Suppressor macrophage treated with lipopolysaccharide for 4 hours (primary cell): ENCODE data around the gene ZNF836.

Source experiments
- DNase-seq: peaks from one replicate; pipeline ENCODE4 v3.0.0-alpha.2; 2020

Gene ZNF836

GRCh38 chr19:52187407-52187806 is 16.0 kb upstream of the ZNF836 start:
- no peak for DNase-seq

GRCh38 chr19:52176574-52176973 is 5.2 kb upstream of the ZNF836 start:
- no peak for DNase-seq

GRCh38 chr19:52172347-52172746 is 926 bp upstream of the ZNF836 start:
- DNase-seq, result no peak

- no peak for DNase-seq
Observed at GRCh38 chr19:52170863-52171320, 529 bp downstream of the ZNF836 start.

- no peak for DNase-seq
Observed at GRCh38 chr19:52170304-52170703, 1.1 kb downstream of the ZNF836 start.

- DNase-seq, result no peak
Observed at GRCh38 chr19:52155596-52156359, 15.6 kb downstream of the ZNF836 start.

- no peak for DNase-seq
Observed at GRCh38 chr19:52148256-52148655, 23.2 kb downstream of the ZNF836 start.

GRCh38 chr19:52142001-52142595 is 29.3 kb downstream of the ZNF836 start:
- no peak for DNase-seq

- DNase-seq, result no peak
Observed at GRCh38 chr19:52141203-52141602, 30.2 kb downstream of the ZNF836 start.

- DNase-seq, result no peak
Observed at GRCh38 chr19:52140032-52140710, 31.2 kb downstream of the ZNF836 start.

- DNase-seq, result peak; percentile 97
Observed at GRCh38 chr19:52139252-52140031, 32.0 kb downstream of the ZNF836 start, which contains the start of gene ZNF616. Gene ZNF616, minus strand, starts transcription at chr19:52139938. Its CDS starts 9,426 bp downstream, at chr19:52130512.

- DNase-seq, result no peak
Observed at GRCh38 chr19:52138983-52139251, 32.5 kb downstream of the ZNF836 start.

- no peak for DNase-seq
Observed at GRCh38 chr19:52138278-52138982, 33.0 kb downstream of the ZNF836 start.

GRCh38 chr19:52120286-52120685 is 51.1 kb downstream of the ZNF836 start:
- no peak for DNase-seq

- no peak for DNase-seq
Observed at GRCh38 chr19:52115526-52116053, 55.8 kb downstream of the ZNF836 start.

- no peak for DNase-seq
Observed at GRCh38 chr19:52114691-52115090, 56.7 kb downstream of the ZNF836 start.

GRCh38 chr19:52112624-52113023 is 58.8 kb downstream of the ZNF836 start:
- no peak for DNase-seq

- DNase-seq, result no peak
Observed at GRCh38 chr19:52110780-52111179, 60.6 kb downstream of the ZNF836 start.
